DOHH2 (cell line): Measurements from ENCODE around the gene AUNIP.

Experiments
- H3F3A ChIP-seq: fragments of 200-600 bp; sonication (generic), shearing (Covaris generic); 2 replicates; pipeline ENCODE4 v1.6.0; 2016; ENCODE audit warnings: antibody characterized with exemption, mild to moderate bottlenecking; ENCODE audit not compliant: control insufficient read depth, insufficient read depth
- H3K27ac ChIP-seq: fragments of 200-600 bp; sonication (generic); 2 replicates; pipeline ENCODE4 v1.5.1; 2014; ENCODE audit warnings: low read depth, mild to moderate bottlenecking, low read length, moderate library complexity
- H3K27me3 ChIP-seq: fragments of 200-600 bp; sonication (generic); 2 replicates; pipeline ENCODE4 v1.6.1; 2014; ENCODE audit warnings: mild to moderate bottlenecking, low read length, mixed read lengths; ENCODE audit not compliant: control insufficient read depth
- H3K36me3 ChIP-seq: fragments of 200-600 bp; sonication (generic); 2 replicates; pipeline ENCODE4 v1.6.1; 2014; ENCODE audit warnings: mild to moderate bottlenecking, low read length, moderate library complexity, mixed read lengths; ENCODE audit not compliant: control insufficient read depth
- H3K4me1 ChIP-seq: fragments of 200-600 bp; sonication (generic); 2 replicates; pipeline ENCODE4 v1.6.1; 2014; ENCODE audit warnings: mild to moderate bottlenecking, low read length, mixed read lengths; ENCODE audit not compliant: control insufficient read depth
- H3K4me2 ChIP-seq: fragments of 200-600 bp; sonication (generic); 2 replicates; pipeline ENCODE4 v1.6.0; 2014; ENCODE audit warnings: mild to moderate bottlenecking, low read length, moderate library complexity
- H3K4me3 ChIP-seq: fragments of 200-600 bp; sonication (generic); 2 replicates; pipeline ENCODE4 v1.5.1; 2014; ENCODE audit warnings: mild to moderate bottlenecking, low read length, mixed read lengths
- H3K79me2 ChIP-seq: fragments of 200-600 bp; sonication (generic); 2 replicates; pipeline ENCODE4 v1.6.1; 2014; ENCODE audit warnings: mild to moderate bottlenecking, low read length, mixed read lengths; ENCODE audit not compliant: control insufficient read depth
- H3K9me2 ChIP-seq: fragments of 200-600 bp; sonication (generic); replicated peaks from 2 replicates; pipeline ENCODE4 v1.6.1; 2014; ENCODE audit warnings: mild to moderate bottlenecking, low read length, mixed read lengths; ENCODE audit not compliant: control insufficient read depth
- H3K9me3 ChIP-seq: fragments of 200-600 bp; sonication (generic); 2 replicates; pipeline ENCODE4 v1.6.1; 2014; ENCODE audit warnings: antibody characterized with exemption, low read length, mixed read lengths; ENCODE audit not compliant: control insufficient read depth, insufficient read depth
- H4K20me1 ChIP-seq: fragments of 200-600 bp; sonication (generic); 2 replicates; pipeline ENCODE4 v1.6.0; 2014; ENCODE audit warnings: low read depth, mild to moderate bottlenecking, antibody characterized with exemption, low read length, moderate library complexity; ENCODE audit not compliant: control insufficient read depth, insufficient read depth
- CTCF ChIP-seq: fragments of 200-600 bp; sonication (generic); IDR thresholded peaks from one replicate; pipeline ENCODE4 v1.5.1; 2014; ENCODE audit warnings: antibody characterized with exemption, mild to moderate bottlenecking, low read depth, low read length; ENCODE audit not compliant: poor library complexity, severe bottlenecking
- EZH2phosphoT487 ChIP-seq: fragments of 200-600 bp; sonication (generic); IDR thresholded peaks from 2 replicates; pipeline ENCODE4 v1.6.1; 2017; ENCODE audit warnings: borderline replicate concordance, mild to moderate bottlenecking, antibody characterized with exemption, low read length, moderate library complexity, mixed read lengths

The AUNIP gene

GRCh38 chr1:25805863-25806225 lies 53.4 kb downstream of the AUNIP start:
- no peaks in the 10 kb centered on the region for H3K79me2 ChIP-seq
- no peak overlapping the region for H3K27ac ChIP-seq
- no peak overlapping the region for H3K4me3 ChIP-seq
- 0 out of 2 replicates have a peak, but pooled peaks cover 7% of the 10 kb centered on the region for H4K20me1 ChIP-seq
- no peak overlapping the region for H3K4me2 ChIP-seq
- H3K27me3 ChIP-seq, result peaks cover under 1% of the 10 kb centered on the region
- H3K4me1 ChIP-seq, result peaks cover 37% of the 10 kb centered on the region
- no peaks in the 10 kb centered on the region for H3K9me2 ChIP-seq
- peaks cover 4% of the 10 kb centered on the region; the same call in 1 of the 2 replicates for H3F3A ChIP-seq
- TF ChIP-seq CTCF, result no peak
- no peak for TF ChIP-seq EZH2phosphoT487
- H3K9me3 ChIP-seq, result no peaks in the 10 kb centered on the region
- H3K36me3 ChIP-seq, result no peaks in the 10 kb centered on the region

- no peak for TF ChIP-seq CTCF
- no peak for TF ChIP-seq EZH2phosphoT487
- Histone ChIP-seq H3K4me1 (peaks cover 35% of the 10 kb centered on the region), H3K27me3 (peaks cover 5% of the 10 kb centered on the region), H3K4me3 (no peak overlapping the region), H4K20me1 (0 out of 2 replicates have a peak, but pooled peaks cover 7% of the 10 kb centered on the region), H3K27ac (no peak overlapping the region), H3K9me2 (no peaks in the 10 kb centered on the region), H3K4me2 (no peak overlapping the region), H3K36me3 (no peaks in the 10 kb centered on the region), H3K9me3 (no peaks in the 10 kb centered on the region), H3K79me2 (no peaks in the 10 kb centered on the region), H3F3A (peaks cover 4% of the 10 kb centered on the region; the same call in 1 of the 2 replicates)
Observed at GRCh38 chr1:25804964-25805862, 54.0 kb downstream of the AUNIP start.

- H3K4me1 ChIP-seq, result peaks cover 32% of the 10 kb centered on the region
- H3K36me3 ChIP-seq, result no peaks in the 10 kb centered on the region
- peaks cover 5% of the 10 kb centered on the region for H3K27me3 ChIP-seq
- H4K20me1 ChIP-seq, result 0 out of 2 replicates have a peak, but pooled peaks cover 7% of the 10 kb centered on the region
- H3K27ac ChIP-seq, result no peak overlapping the region
- H3K4me2 ChIP-seq, result no peak overlapping the region
- no peaks in the 10 kb centered on the region for H3K79me2 ChIP-seq
- H3K9me2 ChIP-seq, result no peaks in the 10 kb centered on the region
- no peak overlapping the region for H3K4me3 ChIP-seq
- TF ChIP-seq EZH2phosphoT487, result no peak
- TF ChIP-seq CTCF, result no peak
- H3K9me3 ChIP-seq, result no peaks in the 10 kb centered on the region
- peaks cover 4% of the 10 kb centered on the region; the same call in 1 of the 2 replicates for H3F3A ChIP-seq
Observed at GRCh38 chr1:25804244-25804963, 54.9 kb downstream of the AUNIP start.
